C4-2B (cell line): ENCODE data around the gene FIZ1.
"Not testable (repeated sequence)": the region's sequence is repeated elsewhere in the genome, so short reads cannot be mapped to it uniquely, and the experiment has no call there.

ENCODE experiments used
- H3K27ac ChIP-seq: fragments of 450-650 bp; 2 replicates; pipeline ENCODE4 v1.5.1; 2017
- CTCF ChIP-seq: fragments of 450-650 bp; conservative IDR thresholded peaks from 2 replicates; pipeline ENCODE4 v1.5.1; 2017; ENCODE audit warnings: mild to moderate bottlenecking
- ZFX ChIP-seq: fragments of 450-650 bp; IDR thresholded peaks from 2 replicates; pipeline ENCODE4 v1.6.1; 2017

FIZ1 gene

GRCh38 chr19:55590109-55590508, 9.2 kb downstream of the FIZ1 start:
- H3K27ac ChIP-seq, result no peak overlapping the region
- TF ChIP-seq CTCF, result no peak
- no peak for TF ChIP-seq ZFX

- H3K27ac ChIP-seq, result no peak overlapping the region
- TF ChIP-seq CTCF, result no peak
- no peak for TF ChIP-seq ZFX
These were observed 10.6 kb downstream of the FIZ1 start for GRCh38 chr19:55588738-55589137.

GRCh38 chr19:55586976-55587668, 12.2 kb downstream of the FIZ1 start:
- no peak for TF ChIP-seq ZFX
- no peak for TF ChIP-seq CTCF
- no peak overlapping the region for H3K27ac ChIP-seq

GRCh38 chr19:55585658-55586339, 13.5 kb downstream of the FIZ1 start:
- no peak overlapping the region for H3K27ac ChIP-seq

GRCh38 chr19:55584871-55585270, 14.4 kb downstream of the FIZ1 start:
- no peak overlapping the region for H3K27ac ChIP-seq
- TF ChIP-seq ZFX (no peak), CTCF (no peak)

More at GRCh38 chr19:55585658-55586339, 13.5 kb downstream of the FIZ1 start:
- no peak for TF ChIP-seq ZFX
- no peak for TF ChIP-seq CTCF

GRCh38 chr19:55583897-55584296, 15.4 kb downstream of the FIZ1 start:
- not testable (repeated sequence) for H3K27ac ChIP-seq

GRCh38 chr19:55582284-55582683, 17.0 kb downstream of the FIZ1 start:
- H3K27ac ChIP-seq, result not testable (repeated sequence)

- H3K27ac ChIP-seq, result peak overlapping the region; percentile 63; the same call in 1 of the 2 replicates
- no peak for TF ChIP-seq CTCF
- TF ChIP-seq ZFX, result no peak
These were observed 17.5 kb downstream of the FIZ1 start for GRCh38 chr19:55581823-55582223.
